GM18868 (cell line): ENCODE data around the gene ERICH6B.

ENCODE experiments used
- ATAC-seq: cut with Tn5 transposase; IDR thresholded peaks from one replicate; pipeline ENCODE4 v1.9.1; 2021; ENCODE audit warnings: mild to moderate bottlenecking, moderate library complexity; ENCODE audit not compliant: unreplicated experiment

Gene ERICH6B

DNA sequence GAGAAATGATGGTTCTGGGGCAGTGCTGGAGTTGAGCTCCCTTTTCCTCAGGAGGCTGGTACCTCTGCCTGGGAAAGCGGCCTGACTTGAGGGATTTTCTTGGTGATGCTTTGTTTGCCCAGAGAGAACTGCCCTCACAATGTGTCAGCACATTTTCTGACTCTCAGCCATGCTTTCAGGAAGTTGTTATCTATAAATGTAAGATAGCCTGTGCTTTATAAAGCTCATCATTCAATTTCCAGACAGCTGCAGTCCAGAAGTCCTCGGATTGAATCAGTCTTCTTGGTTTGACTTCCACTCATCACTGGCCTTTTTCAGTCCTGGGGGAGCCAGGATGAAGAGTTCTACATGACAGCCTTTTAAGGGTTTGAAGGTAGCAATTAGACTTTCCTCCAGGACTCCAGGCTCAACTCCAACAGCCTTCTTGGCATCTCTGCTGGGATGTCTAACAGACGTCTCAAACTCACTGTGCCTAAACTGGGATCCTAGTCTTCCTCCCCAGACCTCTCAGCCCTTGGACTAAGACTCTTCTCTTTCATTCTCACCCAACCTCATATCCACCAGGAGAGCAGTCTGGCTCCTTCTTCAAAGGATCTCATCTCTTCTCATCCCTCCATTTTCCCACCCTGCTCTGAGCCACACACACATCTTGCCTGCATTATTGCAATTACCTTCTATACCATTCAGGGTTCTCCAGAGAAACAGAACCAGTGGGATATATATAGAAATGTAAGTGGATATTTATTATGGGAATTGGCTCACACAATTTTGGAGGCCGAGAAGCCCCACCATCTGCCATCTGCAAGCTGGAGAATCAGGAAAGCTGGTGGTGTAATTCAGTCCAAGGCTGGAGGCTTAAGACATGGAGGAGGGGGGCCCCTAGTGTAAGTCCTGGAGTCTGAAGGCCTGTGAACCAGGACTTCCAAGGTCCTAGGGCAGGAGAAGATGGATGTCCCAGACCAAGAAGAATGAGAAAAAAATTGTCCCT, 13.1 kb downstream of the ERICH6B start:
- no peak for ATAC-seq

DNA sequence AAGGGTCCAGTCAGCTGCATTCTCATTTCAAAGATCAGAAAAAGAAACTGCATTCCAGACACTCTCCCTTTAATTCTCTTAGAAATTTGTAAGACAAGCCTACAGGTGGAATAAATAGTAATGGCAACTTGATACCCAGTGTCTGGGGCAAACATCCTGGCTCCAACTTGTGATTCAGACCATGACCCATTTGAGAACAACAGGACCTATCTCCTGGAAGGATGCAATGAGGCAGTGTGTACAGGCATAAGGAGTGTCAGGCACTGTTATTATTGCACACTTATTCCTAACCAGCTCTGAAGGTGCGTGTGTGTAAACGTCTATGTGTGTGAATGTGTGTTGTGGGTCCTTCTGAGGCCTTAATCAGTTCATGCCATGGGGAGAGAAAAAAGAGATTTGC, 13.9 kb downstream of the ERICH6B start:
- ATAC-seq = no peak

DNA sequence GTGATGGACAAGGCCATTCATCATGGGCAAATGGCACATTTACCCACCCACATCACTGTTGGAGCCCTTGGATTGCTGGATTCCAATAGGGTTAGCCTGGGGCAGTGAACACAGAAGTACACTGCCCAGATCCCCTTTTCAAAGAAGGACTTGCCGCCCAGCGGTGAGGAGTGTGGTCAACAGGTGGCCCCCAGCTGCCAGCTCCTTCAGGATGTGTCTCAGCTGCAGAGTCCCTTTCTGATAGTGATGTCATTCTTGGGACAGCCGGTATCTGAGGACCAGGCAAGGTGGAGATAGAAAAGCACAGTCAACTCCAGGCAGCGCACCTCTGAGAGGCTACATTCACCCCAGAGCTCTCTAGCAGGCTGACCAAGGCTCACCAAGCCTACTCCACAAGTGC, 16.9 kb downstream of the ERICH6B start:
- no peak for ATAC-seq

GRCh38 chr13:45596800-45597475, 18.6 kb downstream of the ERICH6B start:
- ATAC-seq = no peak

GRCh38 chr13:45595965-45596364, 19.6 kb downstream of the ERICH6B start:
- ATAC-seq = no peak

DNA sequence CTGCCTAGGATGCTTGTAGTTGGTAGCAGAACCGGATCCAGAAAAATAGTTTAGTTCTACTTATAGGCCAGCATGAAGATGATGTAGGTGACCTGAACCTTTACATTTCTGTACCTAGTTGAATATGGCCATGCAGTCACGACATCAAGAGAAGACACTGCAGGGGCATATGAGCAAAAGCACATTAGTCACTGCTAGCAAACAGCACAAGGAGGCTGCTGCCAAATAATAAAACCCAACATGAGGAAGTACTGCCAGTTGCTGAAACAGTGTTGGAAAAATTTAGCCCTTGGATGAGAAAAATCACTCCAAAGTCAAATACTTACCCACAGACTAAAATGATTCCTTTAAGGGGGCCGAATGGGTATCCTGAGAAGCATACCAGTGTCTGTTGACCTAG, 20.8 kb downstream of the ERICH6B start:
- ATAC-seq = no peak

- no peak for ATAC-seq
Measured at GRCh38 chr13:45594227-45594626, 21.3 kb downstream of the ERICH6B start.

DNA sequence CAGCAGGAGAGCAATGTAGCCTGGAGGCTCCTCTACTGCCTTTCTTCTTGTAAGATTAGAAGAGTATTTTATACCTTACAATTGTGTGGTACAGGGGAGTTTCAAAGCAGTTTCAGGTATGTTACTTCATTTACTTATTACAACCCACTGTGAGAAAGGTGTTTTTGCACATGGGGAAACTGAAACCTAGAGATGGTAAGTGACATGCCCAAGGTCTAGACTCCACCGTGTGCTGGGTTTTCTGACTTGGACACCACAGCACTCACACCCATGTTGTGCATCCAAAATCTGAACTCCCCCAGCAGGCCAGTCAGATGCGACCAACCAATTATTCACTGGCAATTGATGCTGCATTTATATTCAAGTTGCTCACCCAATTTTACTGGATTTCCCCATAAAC, 22.8 kb downstream of the ERICH6B start:
- ATAC-seq = peak; percentile 91

GRCh38 chr13:45590066-45590465, 25.5 kb downstream of the ERICH6B start:
- ATAC-seq = no peak

GRCh38 chr13:45587897-45588296, 27.6 kb downstream of the ERICH6B start:
- no peak for ATAC-seq

GRCh38 chr13:45584816-45585215, 30.7 kb downstream of the ERICH6B start:
- no peak for ATAC-seq

GRCh38 chr13:45582408-45583076, 33.0 kb downstream of the ERICH6B start:
- ATAC-seq = no peak

DNA sequence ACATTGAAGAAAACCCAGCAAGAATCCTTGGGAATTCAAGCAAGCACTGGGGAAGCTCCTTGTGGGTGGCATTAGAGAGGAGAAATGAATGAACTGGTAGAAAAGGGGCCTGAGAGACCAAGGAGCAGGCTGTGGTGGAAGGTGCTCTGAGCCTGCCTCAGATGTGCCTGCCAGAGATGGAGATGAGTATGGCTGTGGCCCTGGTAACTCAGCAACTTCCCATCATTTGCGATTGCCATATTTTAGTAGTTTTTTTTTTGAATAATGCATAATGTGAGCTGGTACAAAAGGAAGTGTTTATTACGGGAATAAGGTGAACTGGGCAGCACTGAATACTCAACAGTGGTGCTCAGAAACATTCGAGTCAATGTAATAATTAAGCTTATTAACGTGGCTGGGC, 39.1 kb downstream of the ERICH6B start:
- ATAC-seq = no peak

GRCh38 chr13:45575830-45576180, 39.7 kb downstream of the ERICH6B start:
- ATAC-seq = no peak

DNA sequence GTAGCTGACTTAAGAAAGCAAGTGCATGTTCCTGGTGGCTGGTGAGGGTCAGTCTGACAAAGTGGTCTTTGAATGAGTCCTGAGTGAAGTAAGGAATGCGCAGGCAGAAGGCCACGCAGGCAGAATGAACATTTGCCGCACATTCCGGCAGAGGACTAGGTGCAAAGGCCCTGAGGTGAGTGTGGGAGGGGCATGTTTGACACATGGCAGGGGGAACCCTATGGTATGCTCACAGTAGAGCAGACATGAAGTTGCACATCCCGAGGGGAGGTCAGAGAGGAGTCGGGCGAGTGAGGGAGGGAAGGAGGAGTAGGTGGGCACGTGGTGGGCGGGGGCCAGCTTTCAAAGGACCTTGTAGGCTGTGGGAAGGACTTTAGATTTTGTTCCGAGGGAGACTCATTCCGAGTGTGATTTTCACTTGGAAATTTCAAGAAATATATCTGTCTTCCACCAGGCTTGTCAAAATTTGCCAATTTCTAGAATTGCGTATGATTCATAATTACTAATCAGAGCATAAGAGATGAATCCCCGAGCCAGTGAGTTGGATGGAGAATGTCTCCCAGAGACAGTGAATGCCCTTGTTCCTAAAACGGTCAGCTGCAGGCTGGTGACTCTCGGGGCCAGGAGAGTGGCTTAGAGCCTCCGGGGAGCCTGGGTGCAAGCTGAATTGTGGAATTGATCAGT, 40.3 kb downstream of the ERICH6B start:
- ATAC-seq = no peak

GRCh38 chr13:45565331-45565730, 50.2 kb downstream of the ERICH6B start:
- ATAC-seq = no peak

- ATAC-seq = no peak
Measured at GRCh38 chr13:45564133-45564776, 51.3 kb downstream of the ERICH6B start.

DNA sequence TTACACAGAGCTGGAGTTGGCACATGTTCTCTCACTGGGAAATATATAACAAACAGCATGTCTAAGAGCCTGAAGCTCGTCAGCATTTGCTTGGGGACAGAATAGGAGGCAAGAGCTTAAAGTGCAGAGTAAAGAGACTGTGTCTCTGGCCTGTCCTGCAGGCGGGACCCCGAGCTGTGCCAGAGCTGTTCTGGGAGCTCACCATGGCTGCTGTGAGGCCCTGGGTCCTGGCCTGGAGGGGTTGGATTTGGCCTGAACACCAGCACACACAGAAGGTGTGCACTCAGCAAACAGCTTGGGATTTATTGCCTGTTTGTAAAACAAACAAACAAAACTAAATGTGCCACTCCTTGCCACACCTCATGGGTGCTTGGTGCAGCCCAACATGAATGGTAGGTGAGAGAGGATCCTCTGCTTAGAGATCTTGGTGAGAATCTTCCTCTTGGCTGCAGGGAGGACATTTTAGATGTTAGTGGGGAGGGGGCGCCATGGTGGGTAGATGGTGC, 60.9 kb downstream of the ERICH6B start:
- ATAC-seq = no peak

- no peak for ATAC-seq
Measured at GRCh38 chr13:45548281-45548680, 67.3 kb downstream of the ERICH6B start.

DNA sequence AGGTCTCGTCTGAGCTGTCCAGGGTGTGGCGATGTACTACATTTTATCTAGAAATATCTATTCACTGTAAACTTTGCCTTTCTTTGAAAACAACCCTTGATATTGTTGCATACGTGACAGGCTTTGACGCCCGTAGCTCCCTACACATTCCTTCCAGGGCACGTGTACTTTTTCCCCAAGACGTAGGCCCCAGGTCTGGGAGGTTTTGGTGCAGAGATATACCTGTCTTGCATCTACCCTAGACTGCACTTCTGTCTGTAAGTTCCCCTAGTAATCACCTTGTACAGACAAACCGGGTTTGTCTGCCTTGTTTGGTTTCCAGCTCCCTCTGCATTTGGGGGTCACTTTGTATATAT, 69.2 kb downstream of the ERICH6B start:
- no peak for ATAC-seq
